HepG2 (cell line): Measurements from ENCODE around the gene RRP8. TPM values are rescaled to one million over a fixed set of nuclear protein-coding genes. Genes with fewer than 3 reads are reported as not detected.

Experiments
- ATAC-seq: fragments of 200-7000 bp; cut with Tn5 transposase; 3 replicates; pipeline ENCODE4 v1.9.1; 2020; ENCODE audit warnings: mild to moderate bottlenecking, moderate library complexity
- BruUV-seq: library from RNA; stranded (reverse); fragments of 400-500 nt; replicated peaks from 2 replicates; lab custom pipeline; 2021; lab: Mats Ljungman, UMichigan
- CTCF ChIA-PET: fragments of 300-600 bp; formaldehyde crosslinking; extraction: SDS; loops from one replicate; lab custom pipeline; 2021; ENCODE audit warnings: low total read pairs, inconsistent platforms, low intra/inter-chr PET ratio; lab: Yijun Ruan, JAX
- POLR2A ChIA-PET: fragments of 350-600 bp; sonication (Branson Sonifier 250); formaldehyde crosslinking; loops from one replicate; lab custom pipeline; 2020; ENCODE audit warnings: antibody characterized with exemption, inconsistent platforms; lab: Yijun Ruan, JAX
- DNase-seq: peaks from one replicate; pipeline ENCODE4 v3.0.0-alpha.2; 2015; ENCODE audit warnings: low spot score
- FAIRE-seq: peaks from 3 replicates; lab custom pipeline; 2011; peaks lifted over from hg19 to GRCh38; lab: Jason Lieb, UNC
- H2AFZ ChIP-seq: one replicate; pipeline ENCODE4 v1.6.1; 2011; ENCODE audit warnings: low read length, inconsistent platforms
- H3K27ac ChIP-seq: fragments of 300-600 bp; 3 replicates; pipeline ENCODE4 v1.8.0; 2011; ENCODE audit warnings: mixed run types, mild to moderate bottlenecking, mixed read lengths, low read length, inconsistent platforms; ENCODE audit not compliant: insufficient read depth; ENCODE audit errors: extremely low read length
- H3K27me3 ChIP-seq, 2 experiments: fragments of 200-600 bp in 1 of 2; 2 replicates in 1 of 2; 3 replicates in 1 of 2; pipeline versions ENCODE4 v1.6.0 to v1.8.0; 2011; ENCODE audit warnings: low read length in 2 of 2, mild to moderate bottlenecking in 2 of 2, moderate library complexity in 2 of 2, inconsistent platforms in 1 of 2; ENCODE audit not compliant: insufficient read depth in 2 of 2, control insufficient read depth in 1 of 2
- H3K36me3 ChIP-seq, 2 experiments: fragments of 200-600 bp in 1 of 2; replicated peaks in 1 of 2; 2 replicates in 1 of 2; 3 replicates in 1 of 2; pipeline versions ENCODE4 v1.5.1 to v1.8.0; 2011; ENCODE audit warnings: low read length in 2 of 2, inconsistent platforms in 1 of 2; ENCODE audit not compliant: insufficient read depth in 2 of 2, control insufficient read depth in 1 of 2
- H3K4me1 ChIP-seq: 2 replicates; pipeline ENCODE4 v1.5.1; 2012; ENCODE audit warnings: low read length, inconsistent platforms; ENCODE audit not compliant: insufficient read depth
- H3K4me2 ChIP-seq: 2 replicates; pipeline ENCODE4 v1.6.0; 2011; ENCODE audit warnings: low read depth, low read length, inconsistent platforms
- H3K4me3 ChIP-seq, 3 experiments: fragments of 200-600 bp in 1 of 3; sonication (generic), shearing (Covaris generic) in 1 of 3; replicated peaks in 1 of 3; 2 replicates each; pipeline ENCODE4 v1.5.1; 2011 to 2016; ENCODE audit warnings: low read length in 3 of 3, inconsistent platforms in 2 of 3, low read depth in 2 of 3, mild to moderate bottlenecking in 2 of 3, control low read depth in 1 of 3, mixed read lengths in 1 of 3; ENCODE audit not compliant: insufficient read depth in 1 of 3
- H3K79me2 ChIP-seq: one replicate; pipeline ENCODE4 v1.6.1; 2011; ENCODE audit warnings: low read length, inconsistent platforms; ENCODE audit not compliant: insufficient read depth
- H3K9ac ChIP-seq: 2 replicates; pipeline ENCODE4 v1.6.0; 2011; ENCODE audit warnings: mild to moderate bottlenecking, low read depth, low read length, inconsistent platforms; ENCODE audit not compliant: insufficient read depth
- H3K9me3 ChIP-seq: 2 replicates; pipeline ENCODE4 v1.5.1; 2012; ENCODE audit warnings: mild to moderate bottlenecking, low read length
- H4K20me1 ChIP-seq: 2 replicates; pipeline ENCODE4 v1.6.0; 2011; ENCODE audit warnings: inconsistent platforms, mild to moderate bottlenecking, low read length, moderate library complexity; ENCODE audit not compliant: insufficient read depth
- CHD4 ChIP-seq: fragments of 200-600 bp; sonication (generic); IDR thresholded peaks from 2 replicates; pipeline ENCODE4 v1.7.0; 2017; ENCODE audit warnings: mild to moderate bottlenecking, low read length, borderline replicate concordance
- GATA4 ChIP-seq: sonication (generic); IDR thresholded peaks from 2 replicates; pipeline ENCODE4 v1.6.1; 2016; ENCODE audit warnings: antibody characterized with exemption, low read depth, borderline replicate concordance
- KMT2A ChIP-seq: sonication (generic); formaldehyde crosslinking; IDR thresholded peaks from 2 replicates; pipeline ENCODE4 v1.4.0; 2020; ENCODE audit warnings: missing genetic modification reagents
- MATR3 ChIP-seq: sonication (generic); formaldehyde crosslinking; IDR thresholded peaks from 2 replicates; pipeline ENCODE4 v1.4.0; 2020; ENCODE audit warnings: missing genetic modification reagents
- MYNN ChIP-seq: sonication (generic); formaldehyde crosslinking; IDR thresholded peaks from 2 replicates; pipeline ENCODE4 v1.4.0; 2020; ENCODE audit warnings: mild to moderate bottlenecking, low read depth, missing genetic modification reagents
- NFKB2 ChIP-seq: sonication (generic); formaldehyde crosslinking; IDR thresholded peaks from 2 replicates; pipeline ENCODE4 v1.4.0; 2020; ENCODE audit warnings: missing genetic modification reagents, borderline replicate concordance
- PBX2 ChIP-seq: IDR thresholded peaks from 2 replicates; pipeline ENCODE4 v1.6.1; 2016; ENCODE audit warnings: control low read depth
- TGIF2 ChIP-seq: IDR thresholded peaks from 2 replicates; pipeline ENCODE4 v1.6.1; 2016; ENCODE audit warnings: control low read depth, missing compliant biosample characterization
- YEATS4 ChIP-seq: sonication (generic); formaldehyde crosslinking; IDR thresholded peaks from 2 replicates; pipeline ENCODE4 v1.4.0; 2020; ENCODE audit warnings: missing genetic modification reagents, borderline replicate concordance
- ZFX ChIP-seq: sonication (generic); formaldehyde crosslinking; IDR thresholded peaks from 2 replicates; pipeline ENCODE4 v1.4.0; 2020; ENCODE audit warnings: mild to moderate bottlenecking, low read depth, missing genetic modification reagents, moderate library complexity
- ZNF121 ChIP-seq: sonication (generic); formaldehyde crosslinking; IDR thresholded peaks from 2 replicates; pipeline ENCODE4 v1.5.0; 2020; ENCODE audit warnings: mild to moderate bottlenecking, missing genetic modification reagents
- ZNF20 ChIP-seq: sonication (generic); formaldehyde crosslinking; IDR thresholded peaks from 2 replicates; pipeline ENCODE4 v1.4.0; 2020; ENCODE audit warnings: mild to moderate bottlenecking, moderate library complexity, missing genetic modification reagents
- ZNF317 ChIP-seq: sonication (generic); formaldehyde crosslinking; IDR thresholded peaks from 2 replicates; pipeline ENCODE4 v1.5.0; 2020; ENCODE audit warnings: mild to moderate bottlenecking, missing genetic modification reagents
- WGBS: methylation state at CpG from one replicate; pipeline ENCODE4 v1.1.6; 2017; ENCODE audit warnings: low lambda C conversion rate; 5-methylcytosine and 5-hydroxymethylcytosine counted together
- in situ Hi-C: cut with HindIII; loops from 2 replicates; pipeline ENCODE4 v1.10.0; 2017; ENCODE audit warnings: low pct_unique_long_range_greater_than_20kb; ENCODE audit not compliant: extremely low pct_ligation_motif_present
- intact Hi-C: fragments of 100-400 bp; cut with micrococcal nuclease; formaldehyde crosslinking; loops from one replicate; pipeline ENCODE4 v1.10.0; 2022; ENCODE audit not compliant: unreplicated experiment
- polyA plus RNA-seq, 8 experiments: library from polyadenylated mRNA; depleted of rRNA in 3 of 8; stranded (reverse) in 7 of 8; unstranded in 1 of 8; fragments of >200 nt; fragmentation: Illumina TruSeq in 4 of 8; extraction: Trizol in 4 of 8; gene quantifications; 2 replicates each; pipeline versions ENCODE4 v1.2.1 to v1.2.3, GENCODE V29; 2011 to 2016; ENCODE audit warnings: low read depth in 4 of 8, missing spikeins in 1 of 8, mixed read lengths in 1 of 8; ENCODE audit not compliant: insufficient read depth in 1 of 8
- total RNA-seq, 5 experiments: library from RNA; depleted of rRNA; stranded (reverse); fragments of >200 nt; fragmentation: Illumina TruSeq; extraction: Trizol; gene quantifications; 2 replicates each; pipeline ENCODE4 v1.2.3, GENCODE V29; 2016; ENCODE audit warnings: low read depth in 1 of 5
- TF ChIP-seq, protein P1 (sequence below): sonication (generic); formaldehyde crosslinking; IDR thresholded peaks from 2 replicates; pipeline ENCODE4 v1.5.0; 2020; ENCODE audit warnings: mild to moderate bottlenecking, missing genetic modification reagents, borderline replicate concordance
- TF ChIP-seq, protein P2 (sequence below): sonication (generic); formaldehyde crosslinking; IDR thresholded peaks from 2 replicates; pipeline ENCODE4 v1.5.1; 2020; ENCODE audit warnings: mild to moderate bottlenecking, missing genetic modification reagents, borderline replicate concordance

RRP8 gene
- total and polyA plus RNA-seq, 2 of the 13 experiments (the other 11 are each of a cell fraction or from before 2014, with no cell fraction given) = 7.2 to 21.6 TPM

GRCh38 chr11:6608011-6608410 is 4.6 kb upstream of the RRP8 start:
- CTCF ChIA-PET = no interaction called here
- H3K27ac ChIP-seq = no peak overlapping the region
- peaks cover 56% of the 10 kb centered on the region for H3K4me1 ChIP-seq
- no peak overlapping the region for H3K4me3 ChIP-seq
- no TSS peak for BruUV-seq
- ATAC-seq (no peak), FAIRE-seq (no peak), DNase-seq (no peak)
- H2AFZ ChIP-seq = no peak overlapping the region
- POLR2A ChIA-PET = interaction anchor here (2.1 kb wide), 1 partner anchor 10 kb away, joined by 36 read pairs; the partner anchor contains the start of gene TPP1
- no peaks in the 10 kb centered on the region for H3K9me3 ChIP-seq
- no peak overlapping the region for H3K4me2 ChIP-seq
- intact Hi-C loops = no loop called here
- H3K27me3 ChIP-seq = no peaks in the 10 kb centered on the region; a peak in 1 of 5 replicates
- H3K9ac ChIP-seq = no peak overlapping the region
- no peaks in the 10 kb centered on the region for H4K20me1 ChIP-seq
- H3K36me3 ChIP-seq = peaks cover 21 to 37% of the 10 kb centered on the region in 2 experiments
- in situ Hi-C loops = loop anchor here (10.0 kb wide), 1 partner anchor 123 kb away; the partner anchor contains the start of genes ARFIP2 and TIMM10B
- H3K79me2 ChIP-seq = peaks cover 39% of the 10 kb centered on the region
- 99% methylated on average over 9 of the region's 9 CpGs for WGBS
- TF ChIP-seq KMT2A (CRISPR knock-in tag) = no peak
- TF ChIP-seq MYNN (CRISPR knock-in tag) = no peak
- no peak for TF ChIP-seq YEATS4 (CRISPR knock-in tag)
- TF ChIP-seq GATA4 = no peak
- no peak for TF ChIP-seq NFKB2
- TF ChIP-seq ZNF317 (CRISPR knock-in tag) = no peak
- TF ChIP-seq ZNF20 (CRISPR knock-in tag) = no peak
- no peak for TF ChIP-seq ZNF121 (CRISPR knock-in tag)
- TF ChIP-seq, protein P1, sequence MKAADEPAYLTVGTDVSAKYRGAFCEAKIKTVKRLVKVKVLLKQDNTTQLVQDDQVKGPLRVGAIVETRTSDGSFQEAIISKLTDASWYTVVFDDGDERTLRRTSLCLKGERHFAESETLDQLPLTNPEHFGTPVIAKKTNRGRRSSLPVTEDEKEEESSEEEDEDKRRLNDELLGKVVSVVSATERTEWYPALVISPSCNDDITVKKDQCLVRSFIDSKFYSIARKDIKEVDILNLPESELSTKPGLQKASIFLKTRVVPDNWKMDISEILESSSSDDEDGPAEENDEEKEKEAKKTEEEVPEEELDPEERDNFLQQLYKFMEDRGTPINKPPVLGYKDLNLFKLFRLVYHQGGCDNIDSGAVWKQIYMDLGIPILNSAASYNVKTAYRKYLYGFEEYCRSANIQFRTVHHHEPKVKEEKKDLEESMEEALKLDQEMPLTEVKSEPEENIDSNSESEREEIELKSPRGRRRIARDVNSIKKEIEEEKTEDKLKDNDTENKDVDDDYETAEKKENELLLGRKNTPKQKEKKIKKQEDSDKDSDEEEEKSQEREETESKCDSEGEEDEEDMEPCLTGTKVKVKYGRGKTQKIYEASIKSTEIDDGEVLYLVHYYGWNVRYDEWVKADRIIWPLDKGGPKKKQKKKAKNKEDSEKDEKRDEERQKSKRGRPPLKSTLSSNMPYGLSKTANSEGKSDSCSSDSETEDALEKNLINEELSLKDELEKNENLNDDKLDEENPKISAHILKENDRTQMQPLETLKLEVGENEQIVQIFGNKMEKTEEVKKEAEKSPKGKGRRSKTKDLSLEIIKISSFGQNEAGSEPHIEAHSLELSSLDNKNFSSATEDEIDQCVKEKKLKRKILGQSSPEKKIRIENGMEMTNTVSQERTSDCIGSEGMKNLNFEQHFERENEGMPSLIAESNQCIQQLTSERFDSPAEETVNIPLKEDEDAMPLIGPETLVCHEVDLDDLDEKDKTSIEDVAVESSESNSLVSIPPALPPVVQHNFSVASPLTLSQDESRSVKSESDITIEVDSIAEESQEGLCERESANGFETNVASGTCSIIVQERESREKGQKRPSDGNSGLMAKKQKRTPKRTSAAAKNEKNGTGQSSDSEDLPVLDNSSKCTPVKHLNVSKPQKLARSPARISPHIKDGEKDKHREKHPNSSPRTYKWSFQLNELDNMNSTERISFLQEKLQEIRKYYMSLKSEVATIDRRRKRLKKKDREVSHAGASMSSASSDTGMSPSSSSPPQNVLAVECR (CRISPR knock-in tag) = no peak
- TF ChIP-seq TGIF2 (CRISPR knock-in tag) = no peak
- TF ChIP-seq ZFX (CRISPR knock-in tag) = no peak
- no peak for TF ChIP-seq CHD4
- no peak for TF ChIP-seq MATR3
- TF ChIP-seq, protein P2, sequence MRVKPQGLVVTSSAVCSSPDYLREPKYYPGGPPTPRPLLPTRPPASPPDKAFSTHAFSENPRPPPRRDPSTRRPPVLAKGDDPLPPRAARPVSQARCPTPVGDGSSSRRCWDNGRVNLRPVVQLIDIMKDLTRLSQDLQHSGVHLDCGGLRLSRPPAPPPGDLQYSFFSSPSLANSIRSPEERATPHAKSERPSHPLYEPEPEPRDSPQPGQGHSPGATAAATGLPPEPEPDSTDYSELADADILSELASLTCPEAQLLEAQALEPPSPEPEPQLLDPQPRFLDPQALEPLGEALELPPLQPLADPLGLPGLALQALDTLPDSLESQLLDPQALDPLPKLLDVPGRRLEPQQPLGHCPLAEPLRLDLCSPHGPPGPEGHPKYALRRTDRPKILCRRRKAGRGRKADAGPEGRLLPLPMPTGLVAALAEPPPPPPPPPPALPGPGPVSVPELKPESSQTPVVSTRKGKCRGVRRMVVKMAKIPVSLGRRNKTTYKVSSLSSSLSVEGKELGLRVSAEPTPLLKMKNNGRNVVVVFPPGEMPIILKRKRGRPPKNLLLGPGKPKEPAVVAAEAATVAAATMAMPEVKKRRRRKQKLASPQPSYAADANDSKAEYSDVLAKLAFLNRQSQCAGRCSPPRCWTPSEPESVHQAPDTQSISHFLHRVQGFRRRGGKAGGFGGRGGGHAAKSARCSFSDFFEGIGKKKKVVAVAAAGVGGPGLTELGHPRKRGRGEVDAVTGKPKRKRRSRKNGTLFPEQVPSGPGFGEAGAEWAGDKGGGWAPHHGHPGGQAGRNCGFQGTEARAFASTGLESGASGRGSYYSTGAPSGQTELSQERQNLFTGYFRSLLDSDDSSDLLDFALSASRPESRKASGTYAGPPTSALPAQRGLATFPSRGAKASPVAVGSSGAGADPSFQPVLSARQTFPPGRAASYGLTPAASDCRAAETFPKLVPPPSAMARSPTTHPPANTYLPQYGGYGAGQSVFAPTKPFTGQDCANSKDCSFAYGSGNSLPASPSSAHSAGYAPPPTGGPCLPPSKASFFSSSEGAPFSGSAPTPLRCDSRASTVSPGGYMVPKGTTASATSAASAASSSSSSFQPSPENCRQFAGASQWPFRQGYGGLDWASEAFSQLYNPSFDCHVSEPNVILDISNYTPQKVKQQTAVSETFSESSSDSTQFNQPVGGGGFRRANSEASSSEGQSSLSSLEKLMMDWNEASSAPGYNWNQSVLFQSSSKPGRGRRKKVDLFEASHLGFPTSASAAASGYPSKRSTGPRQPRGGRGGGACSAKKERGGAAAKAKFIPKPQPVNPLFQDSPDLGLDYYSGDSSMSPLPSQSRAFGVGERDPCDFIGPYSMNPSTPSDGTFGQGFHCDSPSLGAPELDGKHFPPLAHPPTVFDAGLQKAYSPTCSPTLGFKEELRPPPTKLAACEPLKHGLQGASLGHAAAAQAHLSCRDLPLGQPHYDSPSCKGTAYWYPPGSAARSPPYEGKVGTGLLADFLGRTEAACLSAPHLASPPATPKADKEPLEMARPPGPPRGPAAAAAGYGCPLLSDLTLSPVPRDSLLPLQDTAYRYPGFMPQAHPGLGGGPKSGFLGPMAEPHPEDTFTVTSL = no peak
- TF ChIP-seq PBX2 (CRISPR knock-in tag) = no peak
